DOHH2 (cell line): ENCODE measurements around the gene VWA3B.

Experiments
- EZH2phosphoT487 ChIP-seq: fragments of 200-600 bp; sonication (generic); IDR thresholded peaks from 2 replicates; pipeline ENCODE4 v1.6.1; 2017; ENCODE audit warnings: borderline replicate concordance, mild to moderate bottlenecking, antibody characterized with exemption, low read length, moderate library complexity, mixed read lengths
- TF ChIP-seq, protein P1 (sequence below): fragments of 200-600 bp; sonication (generic); IDR thresholded peaks from one replicate; pipeline ENCODE4 v1.5.1; 2014; ENCODE audit warnings: antibody characterized with exemption, mild to moderate bottlenecking, low read depth, low read length; ENCODE audit not compliant: poor library complexity, severe bottlenecking

DNA sequence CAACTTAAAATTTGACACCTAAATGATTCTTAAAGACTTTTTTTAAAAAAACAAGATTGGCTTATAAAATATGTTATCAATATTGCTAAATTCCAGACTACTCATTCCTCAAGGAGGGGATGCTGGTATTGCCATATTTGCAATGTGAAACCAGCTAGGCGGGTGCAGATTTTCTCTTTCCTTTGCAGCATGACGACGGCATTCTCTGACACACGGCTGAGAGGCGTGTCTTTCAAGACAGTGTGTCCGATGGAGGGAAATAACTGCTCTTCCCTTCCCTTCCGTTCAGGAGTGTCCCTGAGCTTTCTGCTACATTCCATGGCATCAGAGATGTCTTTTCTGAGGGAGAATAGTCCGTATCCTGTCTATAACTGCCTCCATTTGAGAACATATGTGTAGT lies 221.1 kb downstream of the VWA3B start:
- TF ChIP-seq, protein P1, sequence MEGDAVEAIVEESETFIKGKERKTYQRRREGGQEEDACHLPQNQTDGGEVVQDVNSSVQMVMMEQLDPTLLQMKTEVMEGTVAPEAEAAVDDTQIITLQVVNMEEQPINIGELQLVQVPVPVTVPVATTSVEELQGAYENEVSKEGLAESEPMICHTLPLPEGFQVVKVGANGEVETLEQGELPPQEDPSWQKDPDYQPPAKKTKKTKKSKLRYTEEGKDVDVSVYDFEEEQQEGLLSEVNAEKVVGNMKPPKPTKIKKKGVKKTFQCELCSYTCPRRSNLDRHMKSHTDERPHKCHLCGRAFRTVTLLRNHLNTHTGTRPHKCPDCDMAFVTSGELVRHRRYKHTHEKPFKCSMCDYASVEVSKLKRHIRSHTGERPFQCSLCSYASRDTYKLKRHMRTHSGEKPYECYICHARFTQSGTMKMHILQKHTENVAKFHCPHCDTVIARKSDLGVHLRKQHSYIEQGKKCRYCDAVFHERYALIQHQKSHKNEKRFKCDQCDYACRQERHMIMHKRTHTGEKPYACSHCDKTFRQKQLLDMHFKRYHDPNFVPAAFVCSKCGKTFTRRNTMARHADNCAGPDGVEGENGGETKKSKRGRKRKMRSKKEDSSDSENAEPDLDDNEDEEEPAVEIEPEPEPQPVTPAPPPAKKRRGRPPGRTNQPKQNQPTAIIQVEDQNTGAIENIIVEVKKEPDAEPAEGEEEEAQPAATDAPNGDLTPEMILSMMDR, result no peak
- no peak for TF ChIP-seq EZH2phosphoT487
